HG03520 (cell line): ENCODE data around the gene P2RY8.
"Not testable (repeated sequence)": the region's sequence is repeated elsewhere in the genome, so short reads cannot be mapped to it uniquely, and the experiment has no call there.

Source experiments
- ATAC-seq: cut with Tn5 transposase; IDR thresholded peaks from one replicate; pipeline ENCODE4 v1.9.1; 2021; ENCODE audit warnings: mild to moderate bottlenecking, moderate library complexity; ENCODE audit not compliant: unreplicated experiment

P2RY8 gene

DNA sequence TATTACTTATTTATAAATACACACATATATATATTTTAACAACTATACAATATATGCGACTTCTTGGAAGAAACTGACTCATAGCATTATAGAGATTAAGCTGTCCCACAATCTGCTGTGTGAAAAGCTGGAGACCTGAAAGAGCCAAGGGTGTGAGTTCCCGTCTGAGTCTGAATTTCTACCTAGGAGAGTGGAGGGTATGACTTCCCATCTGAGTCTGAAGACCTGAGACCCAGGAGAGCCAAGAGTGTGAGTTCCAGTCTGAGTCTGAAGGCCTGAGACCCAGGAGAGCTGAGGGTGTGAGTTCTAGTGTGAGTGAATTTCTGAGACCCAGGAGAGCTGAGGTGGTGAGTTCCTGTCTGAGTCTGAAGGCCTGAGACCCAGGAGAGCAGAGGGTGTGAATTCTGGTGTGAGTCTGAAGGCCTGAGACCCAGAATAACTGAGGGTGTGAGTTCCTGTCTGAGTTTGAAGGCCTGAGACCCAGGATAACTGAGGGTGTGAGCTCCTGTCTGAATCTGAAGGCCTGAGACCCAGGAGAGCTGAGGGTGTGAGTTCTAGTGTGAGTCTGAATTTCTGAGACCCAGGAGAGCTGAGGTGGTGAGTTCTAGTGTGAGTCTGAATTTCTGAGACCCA lies 8.9 kb upstream of the P2RY8 start:
- no peak for ATAC-seq

DNA sequence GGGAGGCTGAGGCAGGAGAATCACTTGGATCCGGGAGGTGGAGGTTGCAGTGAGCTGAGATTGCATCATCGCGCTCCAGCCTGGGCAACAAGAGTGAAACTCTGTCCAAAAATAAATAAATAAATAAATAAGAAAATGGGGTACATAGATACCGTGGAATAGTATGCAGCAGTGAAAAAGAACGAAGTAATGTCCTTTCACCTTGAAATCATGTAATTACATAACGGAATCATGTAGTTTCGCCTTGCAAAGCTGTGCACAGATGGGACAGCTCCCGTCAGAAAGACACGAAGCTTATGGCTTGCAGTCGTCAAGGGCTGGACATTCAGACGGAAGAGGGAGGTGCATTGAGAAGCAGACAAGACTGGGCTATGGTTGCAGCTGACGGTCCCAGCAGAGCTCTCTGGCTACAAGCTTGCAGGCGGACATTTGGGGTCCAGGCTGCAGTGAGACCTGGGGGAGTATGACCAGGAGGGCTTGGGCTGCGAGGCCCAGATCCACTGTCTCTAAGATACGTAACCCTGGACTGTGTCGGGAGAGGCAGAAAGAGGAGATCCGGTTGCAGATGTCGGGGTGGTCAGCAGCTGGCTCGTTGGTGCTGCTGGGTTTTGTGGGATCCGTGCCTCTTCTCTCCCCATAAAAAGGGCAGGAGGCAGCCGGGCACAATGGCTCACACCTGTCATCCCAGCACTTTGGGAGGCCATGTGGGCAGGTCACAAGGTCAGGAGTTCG lies 6.2 kb upstream of the P2RY8 start:
- no peak for ATAC-seq

DNA sequence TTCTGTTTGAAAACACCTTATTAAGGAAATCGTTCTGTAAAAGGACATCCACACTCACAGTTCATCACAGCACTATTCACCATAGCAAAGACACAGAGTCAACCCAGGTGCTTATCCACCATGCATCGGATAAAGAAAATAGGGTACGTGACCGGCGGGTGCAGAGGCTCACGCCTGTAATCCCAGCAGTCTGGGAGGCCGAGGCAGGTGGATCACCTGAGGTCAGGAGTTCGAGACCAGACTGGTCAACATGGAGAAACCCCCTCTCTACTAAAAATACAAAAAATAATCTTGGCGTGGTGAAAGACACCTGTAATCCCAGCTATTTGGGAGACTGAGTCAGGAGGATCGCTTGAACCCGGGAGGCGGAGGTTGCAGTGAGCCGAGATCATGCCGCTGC lies 2.2 kb upstream of the P2RY8 start:
- ATAC-seq = not testable (repeated sequence)

DNA sequence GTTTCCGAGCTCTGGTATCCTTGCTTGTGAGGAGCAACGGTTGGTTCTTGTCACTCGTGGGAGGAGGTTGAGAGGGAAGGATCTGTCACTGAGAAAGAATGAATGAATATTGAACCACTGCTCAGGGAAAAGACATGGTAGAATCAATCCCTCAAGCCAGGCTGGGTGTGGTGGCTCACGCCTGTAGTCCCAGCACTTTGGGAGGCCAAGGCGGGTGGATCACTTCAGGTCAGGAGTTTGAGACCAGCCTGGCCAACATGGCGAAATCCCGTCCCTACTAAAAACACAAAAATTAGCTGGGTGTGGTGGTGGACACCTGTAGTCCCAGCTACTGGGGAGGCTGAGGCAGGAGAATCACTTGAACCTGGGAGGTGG lies 718 bp upstream of the P2RY8 start:
- ATAC-seq = not testable (repeated sequence)

DNA sequence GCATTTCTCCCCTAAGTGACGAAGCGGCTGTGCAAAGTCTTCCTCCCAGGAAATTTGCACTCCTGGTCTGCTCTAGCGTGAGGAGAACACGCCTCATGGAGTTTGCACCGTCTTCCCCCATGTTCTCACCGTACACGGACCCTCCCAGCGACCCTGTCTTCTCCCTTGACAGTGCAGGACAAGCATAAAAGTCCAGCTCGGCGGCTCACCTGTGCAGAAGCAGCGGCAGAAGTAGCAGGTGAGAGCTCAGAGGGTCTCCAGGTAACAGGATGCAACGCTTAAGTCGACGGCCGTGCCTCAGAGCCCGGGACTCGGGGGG lies 314 bp downstream of the P2RY8 start:
- ATAC-seq = peak; percentile 1

DNA sequence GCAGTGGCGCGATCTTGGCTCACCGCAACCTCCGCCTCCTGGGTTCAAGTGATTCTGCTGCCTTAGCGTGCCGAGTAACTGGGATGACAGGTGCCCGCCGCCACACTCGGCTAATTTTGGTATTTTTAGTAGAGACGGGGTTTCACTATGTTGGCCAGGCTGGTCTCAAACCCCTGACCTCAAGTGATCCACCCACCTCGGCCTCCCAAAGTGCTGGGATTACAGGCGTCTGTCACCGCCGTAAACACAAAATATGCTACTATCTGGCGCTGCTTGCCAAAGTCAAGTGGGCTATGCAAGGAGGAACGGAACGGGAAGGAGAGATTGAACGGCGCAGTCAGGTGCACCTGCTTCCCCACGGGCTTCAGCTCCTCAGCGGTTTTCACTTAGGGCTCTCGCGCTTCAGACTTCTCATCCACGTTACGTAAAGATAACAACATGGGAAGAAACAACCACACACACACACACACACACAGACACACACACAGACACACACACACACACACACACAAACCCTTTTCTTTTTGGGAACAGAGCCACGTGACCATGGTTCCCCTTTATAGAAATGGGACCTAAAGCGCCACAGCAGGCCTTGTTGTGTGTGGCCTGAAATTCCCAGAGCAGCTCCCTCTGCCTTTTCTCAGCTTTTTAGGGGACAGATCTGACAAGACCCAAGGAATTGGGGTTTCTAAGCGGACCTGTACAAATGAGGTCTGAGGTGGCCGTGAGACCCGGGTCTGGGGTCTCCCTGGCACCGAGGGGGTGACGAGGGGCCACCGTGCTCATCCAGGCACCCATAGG lies 1.5 kb downstream of the P2RY8 start:
- ATAC-seq = no peak

DNA sequence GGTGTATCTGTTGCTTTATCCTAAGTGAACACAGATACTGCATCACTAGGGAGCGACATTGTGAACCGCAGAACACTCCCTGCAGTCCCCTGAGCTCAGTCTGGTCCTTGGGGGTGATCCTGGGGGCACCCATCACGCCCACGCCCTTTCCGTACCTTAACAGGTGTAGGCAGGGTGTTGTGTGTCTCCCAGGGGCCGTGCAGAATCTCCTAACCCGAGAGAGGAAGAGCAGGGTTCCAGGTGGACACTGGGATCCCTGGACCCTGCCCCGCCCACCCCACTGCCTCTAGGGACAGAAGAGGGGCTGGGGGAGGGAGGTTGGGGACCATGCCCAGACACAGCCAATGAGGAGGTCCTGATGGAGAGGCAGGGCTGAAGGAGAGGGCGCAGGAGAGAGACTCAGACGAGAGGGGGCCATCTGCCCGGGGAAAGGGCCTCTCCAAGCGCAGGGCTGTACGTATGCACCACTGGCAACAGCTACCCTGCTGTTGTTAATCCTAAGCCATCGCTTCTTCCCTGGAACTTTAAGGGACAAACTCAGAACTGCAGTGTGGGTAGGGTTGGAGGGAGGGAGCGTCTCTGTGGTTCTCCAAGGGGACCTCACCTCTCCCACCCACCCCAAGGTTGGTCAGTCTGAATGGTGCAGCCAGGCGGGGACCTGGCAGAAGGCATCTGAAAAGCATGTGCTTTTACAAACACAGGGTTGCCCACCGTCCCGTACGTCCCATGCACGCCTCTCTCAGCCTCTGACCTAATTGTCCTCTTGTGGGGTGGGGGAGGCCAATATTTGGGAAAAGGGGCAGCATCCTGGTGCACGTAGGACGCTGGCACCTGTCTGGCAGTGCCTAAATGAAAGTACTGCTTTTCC lies 2.5 kb downstream of the P2RY8 start:
- peak; percentile 27 for ATAC-seq

DNA sequence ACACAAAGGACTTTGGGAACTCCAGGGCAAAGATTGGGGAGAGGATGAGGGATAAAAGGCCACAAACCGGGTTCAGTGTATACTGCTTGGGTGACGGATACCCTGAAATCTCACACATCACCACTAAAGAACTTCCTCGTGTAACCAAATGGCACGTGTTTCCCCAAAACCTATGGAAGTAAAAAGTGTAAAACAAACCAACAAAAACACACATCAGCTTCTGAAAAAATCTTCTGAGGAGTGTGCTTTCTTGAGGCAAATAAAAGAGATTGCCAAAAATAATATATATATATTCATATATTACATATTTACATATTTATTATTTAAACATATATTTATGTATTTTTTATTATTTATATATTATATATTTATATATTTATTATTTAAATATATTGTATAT lies 3.9 kb downstream of the P2RY8 start:
- no peak for ATAC-seq

DNA sequence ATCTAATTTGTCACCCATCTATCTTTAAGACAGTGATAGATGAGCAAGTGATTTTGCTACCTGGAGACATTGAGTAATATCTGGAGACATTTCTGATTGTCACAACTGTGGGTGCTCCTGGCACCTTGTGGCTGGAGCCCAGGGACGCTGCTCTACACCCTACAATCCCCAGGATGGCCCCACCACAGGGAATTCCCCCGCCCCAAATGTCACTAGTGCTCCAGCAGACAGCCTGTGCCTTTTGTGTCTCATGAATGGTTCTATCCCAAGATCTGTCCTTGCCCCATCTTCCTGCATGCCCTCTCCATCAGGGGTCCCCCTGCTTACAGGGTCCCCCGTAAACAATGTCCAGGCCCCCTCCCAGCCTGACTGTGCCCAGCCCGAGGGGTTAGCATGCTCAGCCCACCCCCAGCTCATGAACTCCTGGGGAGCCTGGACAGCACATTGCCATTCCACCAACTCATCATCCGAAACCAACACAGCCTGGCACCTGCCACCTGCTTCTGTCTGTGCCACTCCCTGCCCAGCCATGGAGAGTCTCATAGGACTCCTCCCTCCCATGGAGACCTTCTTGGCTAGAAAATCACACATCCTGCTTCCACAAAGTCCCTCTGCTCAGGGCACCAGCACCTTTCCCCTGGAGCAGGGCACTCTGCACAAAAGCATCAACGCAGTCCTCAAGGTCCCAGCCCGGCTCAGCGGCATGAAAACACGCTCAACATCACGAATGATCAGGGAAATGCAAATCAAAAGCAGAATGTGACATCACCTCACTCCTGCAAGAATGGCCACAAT lies 5.7 kb downstream of the P2RY8 start:
- ATAC-seq = no peak

DNA sequence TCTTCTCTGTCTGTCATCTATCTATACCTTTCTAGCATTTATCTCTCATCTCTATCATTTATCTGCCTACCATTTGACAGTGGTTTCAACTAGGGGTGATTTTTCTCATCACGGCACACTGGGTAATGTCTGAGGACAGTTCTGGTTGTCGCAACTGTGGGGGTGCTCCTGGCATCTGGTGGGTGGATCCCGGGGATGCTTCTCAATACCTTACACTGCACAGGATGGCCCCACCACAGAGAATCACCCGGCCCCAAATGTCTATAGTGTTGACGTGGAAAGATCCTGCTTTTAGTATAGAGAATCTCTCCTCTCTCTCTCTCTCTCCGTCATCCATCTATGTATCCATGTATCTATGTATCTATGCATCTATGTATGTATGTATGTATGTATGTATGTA lies 7.2 kb downstream of the P2RY8 start:
- no peak for ATAC-seq

DNA sequence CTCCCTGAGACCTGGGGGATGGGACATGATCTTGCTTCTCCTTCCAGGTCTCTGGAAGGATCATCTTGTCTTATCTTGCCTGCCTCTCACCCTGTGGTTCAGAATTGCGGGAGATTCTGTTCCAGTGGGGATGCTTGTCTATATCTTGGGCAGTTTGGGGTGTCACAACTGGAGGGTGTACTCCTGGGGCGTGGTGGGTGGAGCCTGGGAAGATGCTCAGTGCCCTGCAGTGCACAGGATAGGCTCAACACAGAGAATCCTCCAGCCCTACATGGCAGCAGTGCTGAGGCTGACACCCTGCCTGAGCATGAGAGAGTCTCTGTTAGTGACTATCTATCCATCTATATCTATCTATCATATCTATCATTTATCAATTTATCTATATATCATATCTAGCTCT lies 7.7 kb downstream of the P2RY8 start:
- ATAC-seq = no peak

DNA sequence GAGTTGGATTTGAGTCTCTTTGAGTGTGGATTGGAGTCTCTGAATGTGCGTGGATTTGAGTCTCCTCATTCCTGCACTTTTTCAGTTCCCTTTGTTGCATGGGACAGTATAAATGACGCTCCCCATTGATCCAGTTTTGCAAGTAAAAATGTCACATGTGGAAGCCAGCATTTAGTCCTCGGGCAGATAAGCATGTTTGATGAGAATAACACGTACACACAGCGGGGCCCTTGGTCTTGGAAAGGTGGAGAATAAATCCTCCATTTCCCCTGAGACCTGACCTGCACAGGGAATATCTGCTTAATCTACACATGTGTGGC lies 8.1 kb downstream of the P2RY8 start:
- ATAC-seq = no peak

DNA sequence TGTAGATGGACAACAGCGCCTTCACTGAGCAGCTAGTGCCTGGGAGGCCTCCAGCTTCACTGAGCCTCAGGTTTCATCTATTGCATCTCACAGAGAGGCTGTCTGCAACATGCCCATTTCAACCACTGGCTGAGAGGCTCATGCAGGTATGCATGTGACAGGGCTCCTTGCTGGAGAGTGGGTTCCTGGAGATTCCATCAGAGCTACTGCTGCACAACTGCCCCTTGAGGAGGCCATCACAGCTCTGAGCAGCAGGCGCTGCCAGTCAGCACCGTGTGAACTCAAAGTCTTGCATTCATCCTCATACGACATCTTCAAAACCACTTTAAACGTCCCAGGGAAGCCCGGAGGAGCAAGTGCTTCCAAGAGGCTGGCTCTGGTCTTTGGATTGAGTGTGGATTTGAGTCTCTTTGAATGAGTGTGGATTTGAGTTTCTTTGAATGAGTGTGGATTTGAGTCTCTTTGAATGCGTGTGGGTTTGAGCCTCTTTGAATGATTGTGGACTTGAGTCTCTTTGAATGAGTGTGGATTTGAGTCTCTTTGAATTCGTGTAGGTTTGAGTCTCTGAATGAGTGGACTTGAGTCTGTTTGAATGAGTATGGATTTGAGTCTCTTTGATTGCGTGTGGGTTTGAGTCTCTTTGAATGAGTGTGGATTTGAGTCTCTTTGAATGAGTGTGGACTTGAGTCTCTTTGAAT lies 8.7 kb downstream of the P2RY8 start:
- ATAC-seq = no peak

DNA sequence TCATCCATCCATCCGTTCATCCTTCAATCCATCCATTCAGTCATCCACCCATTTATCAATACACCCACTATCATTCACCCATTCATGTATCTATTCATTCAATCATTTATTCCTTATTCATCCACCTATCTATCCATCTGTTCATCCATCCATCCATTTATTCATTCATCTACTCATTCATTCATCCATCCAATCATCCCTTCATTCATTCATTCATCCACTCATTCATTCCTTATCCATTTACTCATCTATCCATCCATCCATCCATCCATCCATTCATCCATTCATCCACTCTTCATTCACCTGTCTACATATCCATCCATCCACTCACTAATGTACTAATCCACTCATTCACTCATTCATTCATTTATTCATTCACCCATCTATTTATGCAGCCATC lies 9.5 kb downstream of the P2RY8 start:
- ATAC-seq = no peak

DNA sequence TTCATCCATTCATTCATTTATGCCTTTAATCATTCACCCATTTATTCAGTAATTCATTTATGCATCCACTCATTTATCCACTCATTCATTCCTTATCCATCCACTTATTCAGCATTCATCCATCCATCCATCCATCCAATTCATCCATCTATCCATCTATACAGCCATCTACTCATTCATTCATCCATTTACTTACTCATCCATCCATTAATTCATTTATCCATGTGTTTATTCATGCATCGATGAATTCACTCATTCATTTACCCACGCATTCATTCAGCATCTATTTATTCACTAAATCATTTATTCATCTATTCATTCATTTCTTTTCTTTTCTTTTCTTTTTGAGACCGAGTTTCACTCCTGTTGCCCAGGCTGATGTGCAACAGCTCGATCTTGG lies 10.4 kb downstream of the P2RY8 start:
- ATAC-seq = no peak

DNA sequence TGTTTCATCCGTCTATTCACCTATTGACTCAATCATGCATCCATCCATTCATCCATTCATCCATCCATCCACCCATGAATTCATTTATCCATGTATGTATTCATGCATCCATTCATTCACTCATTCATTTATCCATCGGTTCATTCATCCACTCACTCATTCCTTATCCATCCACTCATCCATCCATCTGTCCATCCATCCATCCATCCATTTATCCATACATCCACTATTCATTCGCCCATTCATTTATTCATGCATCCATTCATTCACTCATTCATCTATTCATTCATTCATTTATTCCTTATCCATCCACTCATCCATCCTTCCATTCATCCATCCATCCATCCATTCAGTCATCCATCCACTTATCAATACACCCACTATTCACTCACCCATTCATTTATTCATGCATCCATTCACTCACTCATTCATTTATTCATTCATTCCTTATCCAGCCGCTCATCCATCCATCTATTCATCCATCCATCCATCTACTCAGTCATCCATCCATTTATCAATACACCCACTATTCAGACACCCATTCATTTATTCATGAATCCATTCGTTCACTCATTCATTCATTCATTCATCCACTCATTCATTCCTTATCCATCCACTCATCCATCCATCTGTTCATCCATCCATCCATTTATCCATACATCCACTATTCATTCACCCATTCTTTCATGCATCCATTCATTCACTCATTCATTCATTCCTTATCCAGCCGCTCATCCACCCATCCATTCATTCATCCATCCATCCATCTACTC lies 11.2 kb downstream of the P2RY8 start:
- no peak for ATAC-seq

DNA sequence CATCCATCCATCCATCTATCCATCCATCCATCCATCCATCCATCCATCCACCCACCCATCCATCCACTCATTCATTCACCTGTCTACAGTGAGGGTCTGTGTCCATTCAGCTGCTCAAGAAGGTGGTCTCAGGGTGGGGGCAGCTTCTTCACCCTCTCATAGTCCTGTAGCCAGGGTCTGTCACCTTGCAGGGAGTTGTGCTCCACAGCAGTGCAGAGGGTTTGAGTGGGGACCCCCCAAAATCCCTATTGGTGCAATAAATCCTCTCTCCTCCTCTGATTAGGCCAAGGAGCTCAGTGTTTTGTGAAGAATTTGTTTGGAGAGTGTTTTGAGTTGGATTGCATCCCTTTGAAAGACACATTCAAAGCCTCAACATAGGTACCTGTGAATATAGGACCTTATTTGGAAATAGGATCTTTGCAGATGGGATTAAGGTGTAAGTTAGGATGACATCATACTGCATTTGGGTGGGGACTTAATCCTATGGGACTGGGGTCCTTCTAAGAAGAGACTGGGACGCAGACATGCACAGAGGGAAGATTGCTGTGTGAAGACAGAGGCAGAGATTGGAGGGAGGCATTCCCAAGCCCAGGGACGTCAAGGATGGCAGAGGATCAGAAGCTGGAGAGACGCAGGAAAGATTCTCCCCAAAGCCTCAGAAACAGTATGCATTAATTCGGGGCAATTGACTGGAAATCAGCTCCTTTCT lies 12.0 kb downstream of the P2RY8 start:
- no peak for ATAC-seq

DNA sequence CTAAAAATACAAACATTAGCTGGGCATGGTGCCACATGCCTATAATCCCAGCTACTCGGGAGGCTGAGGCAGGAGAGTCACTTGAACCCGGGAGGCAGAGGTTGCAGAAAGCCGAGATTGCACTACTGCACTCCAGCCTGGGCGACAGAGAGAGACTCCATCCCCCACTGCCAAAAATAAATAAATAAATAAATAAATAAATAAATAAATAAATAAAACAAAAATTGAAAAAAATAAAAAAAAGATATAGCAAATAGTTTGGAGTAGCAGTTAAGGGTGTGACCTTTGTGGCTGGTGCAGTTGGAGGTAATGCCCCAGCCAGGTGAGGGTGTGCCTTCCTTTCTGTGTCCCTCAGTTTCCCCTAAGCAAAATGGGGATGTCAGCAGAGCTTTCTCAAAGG lies 14.1 kb downstream of the P2RY8 start:
- ATAC-seq = not testable (repeated sequence)
